Stimulated activated CD4-positive, alpha-beta T cell treated with anti-CD3 and anti-CD28 coated beads, Interleukin-12 subunit alpha, Interleukin-12 subunit beta, amount 100 ng/mL, for 48 hours (primary cell): ENCODE data around the gene TNNI2.

ENCODE experiments used
- DNase-seq, 3 donors: peaks; one replicate each; pipeline ENCODE4 v3.0.0-alpha.2; 2020; ENCODE audit warnings: low read depth in 2 of 3, low spot score in 1 of 3

TNNI2 gene

GRCh38 chr11:1820463-1821325 lies 18.1 kb upstream of the TNNI2 start:
- no peak for DNase-seq

GRCh38 chr11:1821562-1821961 lies 17.2 kb upstream of the TNNI2 start:
- DNase-seq, result no peak

- no peak for DNase-seq
Observed at GRCh38 chr11:1822648-1823375, 16.0 kb upstream of the TNNI2 start.

GRCh38 chr11:1823376-1824220 lies 15.2 kb upstream of the TNNI2 start:
- no peak for DNase-seq

DNA sequence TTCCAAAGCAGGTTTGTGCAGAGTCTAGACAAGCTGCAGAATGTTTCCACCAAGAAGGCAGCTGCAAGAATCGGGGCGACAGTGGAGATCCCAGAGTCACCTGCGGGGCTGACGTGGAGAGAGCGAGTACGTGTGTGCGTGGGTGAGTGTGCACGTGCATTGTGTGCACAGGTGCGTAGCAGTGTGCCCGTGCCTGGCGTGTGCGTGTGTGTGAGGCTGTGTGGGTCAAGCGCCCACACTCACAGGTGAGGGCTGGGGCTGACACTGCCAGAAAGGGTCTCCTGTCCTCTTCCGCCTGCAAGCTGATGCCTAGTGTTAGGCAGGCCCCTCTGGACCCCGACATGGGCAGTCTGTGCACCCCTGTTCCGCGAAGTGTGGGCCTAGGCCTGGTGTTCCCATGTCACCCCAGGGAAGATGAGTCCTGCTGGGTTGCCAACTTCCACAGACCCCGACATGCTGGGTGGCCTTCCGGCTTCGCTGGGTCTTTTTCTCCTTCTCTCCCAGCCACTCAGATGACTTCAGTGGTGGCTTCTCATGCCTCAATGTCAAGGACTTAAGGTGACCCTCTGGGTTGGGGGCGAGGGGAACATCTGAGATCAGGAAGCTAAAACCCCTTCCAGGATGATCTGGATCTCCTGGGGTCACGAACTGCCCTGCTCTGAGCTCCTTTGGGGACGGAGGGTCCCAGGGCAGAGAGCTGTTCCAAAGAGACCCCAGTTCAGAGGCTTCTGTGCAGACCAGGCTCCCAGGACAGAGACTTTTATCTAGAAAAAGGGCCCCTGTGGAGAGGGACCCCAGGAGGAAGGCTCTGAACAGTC lies 14.4 kb upstream of the TNNI2 start:
- no peak for DNase-seq

DNA sequence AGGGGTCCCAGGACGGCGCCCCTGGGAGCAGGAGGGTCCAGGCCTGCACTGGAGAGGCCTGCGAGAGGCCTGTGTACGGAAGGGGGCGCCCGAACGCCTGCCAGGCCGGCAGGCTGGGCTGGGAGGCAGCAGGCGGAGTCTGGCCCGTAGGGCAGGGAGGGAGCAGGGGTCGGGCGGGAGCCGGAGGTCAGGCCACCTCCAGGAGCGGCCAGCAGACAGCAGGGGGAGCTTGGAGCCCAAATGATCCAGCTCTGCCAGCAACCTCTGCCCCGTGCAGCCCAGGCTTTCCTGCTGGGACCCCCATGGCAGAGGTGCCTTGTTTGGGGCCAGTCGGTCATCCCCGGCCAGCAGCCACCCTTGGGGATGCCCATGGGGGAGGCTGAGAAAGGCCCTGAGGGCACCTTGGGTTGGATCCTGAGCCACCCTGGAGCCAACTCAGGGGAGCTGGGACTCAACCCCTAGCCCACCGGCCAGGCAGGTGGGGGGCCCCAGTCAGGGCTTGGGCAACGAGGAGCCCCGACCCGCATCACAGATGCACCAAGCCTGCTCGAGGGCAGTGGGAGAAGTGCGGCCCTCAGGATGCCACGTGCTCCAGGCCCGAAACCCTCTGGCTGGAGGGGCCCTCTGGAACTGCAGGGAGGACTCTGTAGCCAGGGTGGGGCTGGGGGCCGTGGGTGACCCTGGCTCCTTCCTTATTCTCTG lies 13.6 kb upstream of the TNNI2 start:
- no peak for DNase-seq

DNA sequence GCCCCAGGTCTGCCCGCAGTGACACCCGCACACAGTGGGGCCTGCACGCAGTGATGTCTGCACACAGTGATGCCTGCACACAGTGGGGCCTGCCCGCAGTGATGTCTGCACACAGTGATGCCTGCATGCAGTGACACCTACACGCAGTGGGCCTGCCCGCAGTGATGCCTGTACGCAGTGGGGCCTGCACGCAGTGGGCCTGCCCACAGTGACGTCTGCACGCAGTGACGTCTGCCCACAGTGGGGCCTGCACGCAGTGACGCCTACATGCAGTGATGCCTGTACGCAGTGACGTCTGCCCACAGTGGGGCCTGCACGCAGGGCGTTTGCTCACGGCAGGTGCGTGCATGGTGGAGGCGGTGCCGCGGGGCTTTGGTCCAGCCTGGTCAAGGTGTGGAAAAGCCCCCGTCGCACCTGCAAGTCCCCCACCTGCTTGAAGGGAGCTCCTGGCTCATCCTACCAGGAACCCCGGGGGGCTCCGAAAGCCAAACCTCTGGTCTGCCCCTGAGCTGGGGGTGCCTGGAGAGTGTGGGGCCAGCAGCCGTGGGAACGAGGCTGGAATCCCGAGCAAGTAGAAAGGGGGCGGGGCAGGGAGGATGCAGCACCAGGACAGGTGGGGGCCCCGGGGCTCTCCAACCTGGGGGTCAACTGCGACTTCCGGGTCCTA lies 12.9 kb upstream of the TNNI2 start:
- no peak for DNase-seq

DNA sequence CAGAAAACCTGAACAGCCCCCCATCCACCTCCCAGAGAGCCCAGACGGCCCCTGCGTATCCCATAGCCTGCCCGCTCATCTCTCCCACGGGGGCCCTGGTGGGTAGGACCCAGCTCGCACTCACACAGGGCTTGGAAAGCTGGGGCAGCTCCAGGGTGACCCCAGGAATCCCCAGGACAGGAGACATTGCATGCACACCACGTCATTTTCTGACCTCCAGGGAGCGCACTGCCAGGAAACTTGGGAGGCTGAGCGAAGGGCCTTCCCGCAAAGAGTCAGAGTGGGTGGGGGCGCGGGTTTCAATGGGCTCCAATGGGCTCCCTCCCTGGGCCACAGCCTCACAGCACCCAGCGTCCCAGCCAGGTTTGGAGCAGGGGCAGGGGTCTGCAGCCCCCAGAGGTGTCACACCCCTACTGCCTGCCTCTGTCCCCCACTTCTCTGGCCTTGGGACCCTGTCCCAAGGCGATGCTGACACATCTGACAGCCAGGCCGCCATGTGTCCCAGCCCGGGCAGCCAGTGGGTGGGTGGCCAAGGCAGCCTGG lies 12.2 kb upstream of the TNNI2 start:
- DNase-seq, result no peak

DNA sequence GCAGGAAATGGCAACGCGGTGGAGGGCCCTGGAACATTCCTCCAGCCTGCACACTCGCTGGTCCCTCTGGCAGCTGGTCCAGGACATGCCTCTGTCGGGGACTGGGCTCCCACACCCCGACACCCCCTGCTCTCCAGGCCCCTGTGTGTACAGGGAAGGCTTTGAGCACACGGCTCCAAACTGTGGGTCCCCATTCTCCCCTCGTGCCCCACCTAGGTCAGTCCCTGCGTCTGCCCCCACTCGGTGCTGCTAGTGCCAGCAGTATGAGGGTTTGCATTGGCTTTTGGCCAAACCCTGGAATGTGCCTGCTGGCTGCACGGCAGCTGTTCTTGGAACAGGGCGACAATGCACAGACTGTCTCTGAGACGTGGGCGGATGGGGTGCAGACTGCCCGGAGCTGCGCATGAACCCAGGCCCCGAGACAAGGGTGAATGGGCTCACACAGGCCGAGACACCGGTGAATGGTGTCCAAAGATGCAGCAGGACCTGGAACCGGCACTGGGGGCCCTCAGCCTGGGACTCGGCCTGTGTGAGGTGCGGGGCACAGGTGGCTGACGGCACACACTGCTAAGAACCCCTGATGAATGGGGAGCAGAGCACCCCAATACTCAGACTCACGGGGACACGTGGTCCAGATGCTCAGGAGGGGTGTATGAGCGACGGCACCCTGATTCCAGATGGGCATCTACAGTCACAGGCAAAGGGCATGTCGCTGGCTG lies 11.5 kb upstream of the TNNI2 start:
- DNase-seq, result no peak

- no peak for DNase-seq
Observed at GRCh38 chr11:1827931-1828330, 10.8 kb upstream of the TNNI2 start.

GRCh38 chr11:1828542-1828941 lies 10.2 kb upstream of the TNNI2 start:
- no peak for DNase-seq

DNA sequence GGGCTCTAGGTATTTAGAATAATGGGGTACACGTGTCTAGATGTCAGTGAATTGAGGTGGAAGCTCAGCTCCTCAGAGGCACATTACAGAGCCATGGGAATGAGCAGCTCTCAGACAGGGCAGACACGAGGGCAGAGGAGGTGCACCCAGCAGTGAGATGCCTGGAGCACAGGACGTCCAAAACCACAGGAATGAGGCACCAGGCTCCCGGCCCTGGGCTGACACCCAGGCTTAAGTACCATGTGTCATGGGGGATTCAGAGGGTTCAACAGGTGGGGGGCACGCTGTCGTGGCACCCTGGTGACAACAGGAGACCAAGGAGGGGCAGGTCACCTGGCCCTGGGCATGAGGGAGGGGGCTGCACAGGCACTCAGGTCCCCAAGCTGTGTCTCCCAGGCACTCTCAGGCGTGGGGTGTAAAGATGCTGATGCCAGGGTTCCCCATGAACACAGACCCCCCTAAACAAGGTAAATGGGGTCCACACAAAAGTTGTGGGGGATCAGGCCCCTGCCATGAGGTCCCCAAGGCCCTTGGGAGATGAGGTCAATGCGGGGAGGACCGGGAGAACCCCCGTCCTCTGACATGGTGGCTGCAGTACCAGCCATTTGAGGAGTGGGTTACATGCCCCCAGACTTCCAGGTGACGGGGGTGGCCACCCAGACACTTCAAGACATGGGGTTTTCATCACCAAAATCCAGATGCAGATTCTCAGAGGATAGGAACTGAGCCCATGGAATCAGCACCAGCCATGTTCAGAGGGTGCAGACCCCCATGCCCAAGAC lies 9.6 kb upstream of the TNNI2 start:
- DNase-seq, result no peak

DNA sequence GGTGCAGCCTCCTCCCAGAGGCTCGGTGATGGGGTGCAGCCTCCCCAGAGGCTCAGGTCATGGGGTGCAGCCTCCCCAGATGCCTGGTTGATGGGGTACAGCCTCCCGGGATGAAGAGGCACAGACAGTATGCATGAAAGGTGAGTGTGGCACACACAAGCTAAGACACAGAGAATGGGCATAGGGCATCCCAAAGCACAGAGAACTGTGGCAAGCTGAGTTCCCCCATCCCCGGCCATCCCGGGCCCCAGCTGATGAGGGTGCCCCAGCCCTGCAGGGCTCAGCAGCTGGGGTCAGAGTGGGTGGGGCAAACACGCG lies 8.8 kb upstream of the TNNI2 start:
- no peak for DNase-seq

- no peak for DNase-seq
Observed at GRCh38 chr11:1830322-1831223, 8.2 kb upstream of the TNNI2 start.

DNA sequence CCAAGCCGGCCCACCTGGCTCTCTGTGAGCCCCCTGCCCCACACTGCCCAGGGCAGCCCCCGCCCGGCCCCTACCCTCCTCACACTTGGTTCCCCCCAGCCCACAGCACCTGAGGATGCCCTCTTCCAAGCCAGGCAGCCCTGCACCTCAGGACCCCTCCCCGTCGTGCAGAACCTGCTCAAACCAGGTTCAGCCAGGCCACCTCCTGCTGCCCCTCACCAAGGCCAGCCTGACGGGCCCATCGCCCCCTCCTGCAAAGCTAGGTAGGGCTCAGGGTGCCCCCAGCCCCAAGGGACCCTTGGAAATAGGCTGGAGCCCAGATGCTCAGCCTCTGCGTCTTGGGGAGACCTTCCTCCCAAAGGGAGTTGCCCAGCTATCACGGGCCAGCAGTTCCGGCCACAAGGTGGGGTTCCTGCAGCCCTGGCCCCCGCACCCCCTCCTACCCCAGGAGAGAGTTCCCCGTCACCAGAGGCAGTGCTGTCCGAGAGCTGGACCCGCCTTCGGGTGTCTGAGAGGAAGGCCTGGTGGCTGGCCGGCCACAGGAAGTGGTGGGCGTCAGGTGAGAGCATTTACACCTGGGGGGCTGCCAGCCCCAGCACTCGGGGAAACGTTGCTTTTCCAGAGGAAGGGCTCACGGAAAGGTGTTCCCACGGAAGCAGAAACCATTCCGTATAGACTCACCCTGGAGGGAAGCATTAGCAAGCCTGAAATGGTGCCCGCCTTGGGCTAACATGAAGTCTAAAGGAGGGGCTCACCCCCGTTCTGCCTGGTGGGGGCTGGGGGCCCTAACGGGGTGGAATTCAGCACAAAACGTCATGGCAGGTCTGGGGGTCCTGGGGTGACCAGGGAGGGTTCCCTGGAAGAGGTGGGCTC lies 7.2 kb upstream of the TNNI2 start:
- no peak for DNase-seq
